ENCODE data around the gene TFF3.
A peak's percentile ranks its signal among the peaks of the same experiment; 100 is the strongest.

TFF3 gene

GRCh38 chr21:42346441-42346840 is 31.2 kb upstream of the TFF3 start:
- DNase-seq: no peak

GRCh38 chr21:42344631-42345030 is 29.4 kb upstream of the TFF3 start:
- DNase-seq: no peak

GRCh38 chr21:42343963-42344510 is 28.8 kb upstream of the TFF3 start:
- no peak for DNase-seq

- no peak for DNase-seq
Measured at GRCh38 chr21:42343556-42343955, 28.3 kb upstream of the TFF3 start.

GRCh38 chr21:42343101-42343500 is 27.9 kb upstream of the TFF3 start:
- DNase-seq: no peak

GRCh38 chr21:42341776-42342542 is 26.8 kb upstream of the TFF3 start:
- no peak for DNase-seq

GRCh38 chr21:42340187-42341050 is 25.2 kb upstream of the TFF3 start:
- no peak for DNase-seq

- DNase-seq: no peak
Measured at GRCh38 chr21:42338729-42339715, 23.8 kb upstream of the TFF3 start.

GRCh38 chr21:42337830-42338728 is 22.9 kb upstream of the TFF3 start:
- DNase-seq: peak; percentile 86

- DNase-seq: no peak
Measured at GRCh38 chr21:42337276-42337675, 22.1 kb upstream of the TFF3 start.

GRCh38 chr21:42336054-42336453 is 20.8 kb upstream of the TFF3 start:
- no peak for DNase-seq

GRCh38 chr21:42332557-42333317 is 17.5 kb upstream of the TFF3 start:
- no peak for DNase-seq

- DNase-seq: no peak
Measured at GRCh38 chr21:42331660-42332059, 16.5 kb upstream of the TFF3 start.

- DNase-seq: no peak
Measured at GRCh38 chr21:42330380-42331371, 15.5 kb upstream of the TFF3 start.

GRCh38 chr21:42324896-42325295 is 9.7 kb upstream of the TFF3 start:
- no peak for DNase-seq

GRCh38 chr21:42321845-42322244 is 6.6 kb upstream of the TFF3 start:
- no peak for DNase-seq

GRCh38 chr21:42321231-42321630 is 6.0 kb upstream of the TFF3 start:
- DNase-seq: no peak

- no peak for DNase-seq
Measured at GRCh38 chr21:42320791-42321190, 5.6 kb upstream of the TFF3 start.

- DNase-seq: no peak
Measured at GRCh38 chr21:42319851-42320572, 4.8 kb upstream of the TFF3 start.
